Lung (tissue), 16 donors: ENCODE results near the gene METTL27. TPM values are rescaled to one million over a fixed set of nuclear protein-coding genes. Genes with fewer than 3 reads are reported as not detected.

Source experiments
- ATAC-seq: fragments of 200-7000 bp; cut with Tn5 transposase; one replicate; pipeline ENCODE4 v1.9.1; 2020; ENCODE audit warnings: moderate number of reproducible peaks; ENCODE audit not compliant: insufficient read depth, low FRiP score
- DNase-seq, 3 donors: peaks; one replicate each; pipeline ENCODE4 v3.0.0-alpha.2; 2013 to 2017
- H3K27ac ChIP-seq, 2 donors: one replicate each; pipeline ENCODE4 v1.5.1; 2013; ENCODE audit warnings: mild to moderate bottlenecking in 2 of 2, moderate library complexity in 2 of 2, control low read depth in 1 of 2, inconsistent platforms in 1 of 2, low read depth in 1 of 2, low read length in 1 of 2
- H3K27me3 ChIP-seq, 3 donors: one replicate each; pipeline ENCODE4 v1.5.1; 2013; ENCODE audit warnings: low read length in 2 of 3; ENCODE audit not compliant: control insufficient read depth in 3 of 3, insufficient read depth in 3 of 3
- H3K36me3 ChIP-seq, 4 donors: one replicate each; pipeline ENCODE4 v1.5.1; 2013; ENCODE audit warnings: low read length in 4 of 4, mild to moderate bottlenecking in 1 of 4, moderate library complexity in 1 of 4; ENCODE audit not compliant: control insufficient read depth in 4 of 4, insufficient read depth in 4 of 4
- H3K4me1 ChIP-seq, 5 donors: one replicate each; pipeline ENCODE4 v1.5.1; 2013; ENCODE audit warnings: low read length in 5 of 5, mild to moderate bottlenecking in 2 of 5, moderate library complexity in 1 of 5; ENCODE audit not compliant: control insufficient read depth in 5 of 5, insufficient read depth in 5 of 5
- H3K4me3 ChIP-seq: one replicate; pipeline ENCODE4 v1.5.1; 2013; ENCODE audit warnings: mild to moderate bottlenecking, control low read depth, moderate library complexity
- H3K9ac ChIP-seq, 2 donors: one replicate each; pipeline ENCODE4 v1.5.1; 2013; ENCODE audit warnings: low read length in 2 of 2, control low read depth in 1 of 2; ENCODE audit not compliant: insufficient read depth in 1 of 2
- H3K9me3 ChIP-seq, 4 donors: one replicate each; pipeline ENCODE4 v1.5.1; 2013; ENCODE audit warnings: low read length in 3 of 4, mild to moderate bottlenecking in 1 of 4, moderate library complexity in 1 of 4; ENCODE audit not compliant: control insufficient read depth in 4 of 4, insufficient read depth in 3 of 4
- WGBS, 2 donors: extraction: QIAGEN DNeasy Blood & Tissue Kit; methylation state at CpG; one replicate each; pipeline ENCODE4 v1.1.7; 2013; 5-methylcytosine and 5-hydroxymethylcytosine counted together
- long read RNA-seq, 5 donors: transcript quantifications; one replicate each; lab custom pipeline, GENCODE V29; 2026
- polyA plus RNA-seq, 2 donors: library from polyadenylated mRNA; stranded (reverse); fragments of 200-250 nt; gene quantifications; one replicate each; pipeline ENCODE4 v1.2.1, GENCODE V29; 2013
- total RNA-seq, 2 donors: library from RNA; depleted of rRNA in 1 of 2; stranded (reverse); fragments of >200 nt in 1 of 2; gene quantifications; one replicate each; pipeline ENCODE4 v1.2.1, GENCODE V29; 2014 to 2021
- TF ChIP-seq, protein P1 (sequence below): IDR thresholded peaks from 2 replicates; pipeline ENCODE4 v1.5.1; 2012; ENCODE audit warnings: mild to moderate bottlenecking; ENCODE audit errors: control extremely low read depth, extremely low read depth
- donor health status: control.
- donor health status: control.
- donor health status: Bipolar disorder and iron deficiency.
- donor health status: healthy.
- donor health status: DM: yes; HTN: yes; CAD: no.

Gene METTL27, protein sequence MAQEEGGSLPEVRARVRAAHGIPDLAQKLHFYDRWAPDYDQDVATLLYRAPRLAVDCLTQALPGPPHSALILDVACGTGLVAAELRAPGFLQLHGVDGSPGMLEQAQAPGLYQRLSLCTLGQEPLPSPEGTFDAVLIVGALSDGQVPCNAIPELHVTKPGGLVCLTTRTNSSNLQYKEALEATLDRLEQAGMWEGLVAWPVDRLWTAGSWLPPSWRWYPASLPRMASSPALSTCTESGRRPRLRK
- total RNA-seq (10 to 100 TPM in 1 of 2 donors, 1 to 10 TPM in 1; 6.3 to 22.1 TPM), polyA plus RNA-seq (1 to 10 TPM; 2.3 to 3.9 TPM)
- long read RNA-seq, donor 1, partial matches to known transcripts = 0 of 1 reads
- long read RNA-seq, donor 1, other reads (novel, unspliced or antisense) = 0 of 1 reads
- long read RNA-seq, donor 2, partial matches to known transcripts = 0 of 2 reads
- long read RNA-seq, donor 2, other reads (novel, unspliced or antisense) = 0 of 2 reads
- long read RNA-seq, donor 3 = 0 reads
- long read RNA-seq, donor 4, partial matches to known transcripts = 0 of 2 reads
- long read RNA-seq, donor 4, other reads (novel, unspliced or antisense) = 0 of 2 reads
- long read RNA-seq, donor 5 = 0 reads

DNA sequence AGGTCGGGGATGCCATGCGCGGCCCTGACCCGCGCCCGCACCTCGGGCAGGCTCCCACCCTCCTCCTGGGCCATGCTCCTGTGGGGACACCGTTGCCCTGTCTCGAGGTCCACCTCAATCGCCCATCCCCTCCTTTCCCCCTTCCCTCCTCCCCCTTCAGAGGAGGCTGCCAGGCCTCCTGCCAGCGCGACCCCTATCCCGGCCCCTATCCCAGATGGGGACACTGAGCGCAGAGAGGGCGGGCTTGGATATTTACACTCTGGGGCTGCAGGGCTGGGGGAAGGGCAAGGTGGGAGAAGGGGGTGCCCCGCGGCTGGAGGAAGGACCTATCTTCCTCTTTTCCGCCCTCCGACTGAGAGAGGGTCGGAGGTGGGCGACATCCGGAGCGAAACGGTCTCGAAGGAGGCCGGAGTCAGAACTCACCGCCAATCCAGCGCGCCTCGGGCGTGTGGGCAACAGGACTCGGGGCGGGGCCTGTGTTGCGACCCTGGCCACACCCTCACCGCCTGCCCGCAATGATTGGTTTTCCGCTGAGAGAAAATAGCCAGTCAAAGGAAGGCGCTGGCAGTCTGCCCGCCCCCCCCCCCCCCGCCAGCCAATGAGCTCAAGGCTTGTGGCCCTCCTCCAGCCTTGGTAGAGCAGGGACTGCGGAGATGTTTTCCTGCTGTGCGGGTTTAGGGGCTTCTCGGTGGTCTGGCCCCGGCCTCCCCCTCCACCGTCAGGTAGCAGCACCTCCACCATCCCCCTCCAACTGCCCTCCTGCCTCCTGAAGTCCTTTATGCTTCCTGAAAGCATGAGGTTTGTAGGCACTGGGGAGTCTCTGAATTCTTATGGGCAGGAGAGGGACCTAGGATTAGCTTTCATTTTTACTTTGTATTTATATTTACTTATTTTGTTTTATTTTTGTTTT, at the start of gene METTL27:
Gene METTL27, minus strand, starts transcription at position 450 of the 910 bp plus-strand sequence. Its CDS starts 376 bp downstream, at position 74.
- Histone ChIP-seq H3K27me3 (no peaks in the 10 kb centered on the region), H3K27ac (peak within 1 kb of the TSS in 1 of 2 donors; percentile 89), H3K36me3 (no peaks in the 10 kb centered on the region), H3K9me3 (no peaks in the 10 kb centered on the region), H3K9ac (peak within 1 kb of the TSS; percentile 41 to 87), H3K4me1 (peaks cover 0 to 7% (median 3%) of the 10 kb centered on the region in 5 donors), H3K4me3 (peak within 1 kb of the TSS; percentile 58)
- peak; percentile 96 to 98 (median 97) for DNase-seq
- 7% methylated on average over 31 to 44 of the region's 45 CpGs for WGBS, 2 donors
- TF ChIP-seq, protein P1, sequence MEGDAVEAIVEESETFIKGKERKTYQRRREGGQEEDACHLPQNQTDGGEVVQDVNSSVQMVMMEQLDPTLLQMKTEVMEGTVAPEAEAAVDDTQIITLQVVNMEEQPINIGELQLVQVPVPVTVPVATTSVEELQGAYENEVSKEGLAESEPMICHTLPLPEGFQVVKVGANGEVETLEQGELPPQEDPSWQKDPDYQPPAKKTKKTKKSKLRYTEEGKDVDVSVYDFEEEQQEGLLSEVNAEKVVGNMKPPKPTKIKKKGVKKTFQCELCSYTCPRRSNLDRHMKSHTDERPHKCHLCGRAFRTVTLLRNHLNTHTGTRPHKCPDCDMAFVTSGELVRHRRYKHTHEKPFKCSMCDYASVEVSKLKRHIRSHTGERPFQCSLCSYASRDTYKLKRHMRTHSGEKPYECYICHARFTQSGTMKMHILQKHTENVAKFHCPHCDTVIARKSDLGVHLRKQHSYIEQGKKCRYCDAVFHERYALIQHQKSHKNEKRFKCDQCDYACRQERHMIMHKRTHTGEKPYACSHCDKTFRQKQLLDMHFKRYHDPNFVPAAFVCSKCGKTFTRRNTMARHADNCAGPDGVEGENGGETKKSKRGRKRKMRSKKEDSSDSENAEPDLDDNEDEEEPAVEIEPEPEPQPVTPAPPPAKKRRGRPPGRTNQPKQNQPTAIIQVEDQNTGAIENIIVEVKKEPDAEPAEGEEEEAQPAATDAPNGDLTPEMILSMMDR = no peak
- peak; percentile 92 for ATAC-seq

DNA sequence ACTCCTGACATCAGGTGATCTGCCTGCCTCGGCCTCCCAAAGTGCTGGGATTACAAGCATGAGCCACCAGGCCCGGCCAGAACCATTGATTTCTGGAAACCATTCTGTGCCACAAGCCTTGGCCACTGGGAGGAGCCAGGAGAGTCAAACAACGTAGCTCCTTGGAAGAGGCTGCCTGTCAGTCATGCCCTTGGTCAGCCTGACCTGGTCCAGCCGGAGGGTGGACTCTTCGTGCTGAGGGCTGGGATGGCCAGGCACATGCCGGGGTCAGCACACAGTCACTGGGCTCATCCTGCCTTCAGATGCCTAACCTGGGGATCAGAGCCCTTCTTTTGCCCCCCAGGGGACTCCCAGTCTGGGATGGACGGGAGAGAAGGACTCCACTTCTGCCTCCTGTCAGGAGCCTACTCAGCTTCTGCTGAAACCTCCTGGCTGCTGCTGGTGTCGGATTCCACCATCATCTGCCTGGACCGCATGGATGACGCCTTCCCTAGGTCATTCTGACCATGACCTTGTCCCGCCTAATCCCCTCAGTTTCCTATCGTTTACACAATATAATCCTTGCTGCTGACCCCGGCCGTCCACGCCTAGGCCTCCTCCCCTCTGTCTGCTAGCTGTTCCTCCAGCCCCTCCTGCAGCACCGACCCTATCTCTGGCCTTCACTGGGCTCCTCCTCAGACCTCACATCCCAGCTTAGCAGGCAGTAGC, 49.0 kb upstream of the METTL27 start:
- Histone ChIP-seq H3K9ac (no peak overlapping the region), H3K36me3 (no peaks in the 10 kb centered on the region), H3K27ac (peak overlapping the region in 1 of 2 donors; percentile 0), H3K4me1 (peaks cover 0 to 40% (median 13%) of the 10 kb centered on the region in 5 donors), H3K4me3 (no peak overlapping the region), H3K27me3 (no peaks in the 10 kb centered on the region), H3K9me3 (no peaks in the 10 kb centered on the region)
- DNase-seq = no peak
- no peak for ATAC-seq
- TF ChIP-seq, protein P1 = no peak
- 77 to 83% methylated on average over 16 of the region's 16 CpGs for WGBS, 2 donors

DNA sequence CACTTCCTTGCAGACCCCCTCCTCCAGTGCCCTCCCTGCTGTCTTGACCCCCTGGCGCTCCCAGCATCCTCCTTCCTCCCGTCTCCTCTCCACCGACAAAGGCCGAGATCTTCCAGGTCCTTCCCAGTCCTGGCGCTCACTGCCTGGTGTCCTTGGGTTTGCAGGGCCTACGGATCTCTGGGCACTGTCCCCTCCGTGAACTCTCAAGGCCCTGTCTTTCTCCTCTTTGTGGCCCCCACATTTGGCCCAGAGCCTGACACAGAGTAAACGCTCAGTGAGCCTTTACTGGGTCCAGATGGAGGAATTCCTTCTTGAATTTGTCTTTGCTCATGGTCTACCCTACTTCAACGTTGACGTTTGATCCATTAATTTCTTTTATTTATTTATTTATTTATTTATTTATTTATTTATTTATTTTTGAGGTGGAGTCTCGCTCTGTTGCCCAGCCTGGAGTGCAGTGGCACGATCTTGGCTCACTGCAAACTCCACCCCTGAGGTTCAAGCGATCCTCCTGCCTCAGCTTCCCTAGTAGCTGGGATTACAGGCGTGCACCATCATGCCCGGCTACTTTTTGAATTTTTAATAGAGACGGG, 48.3 kb upstream of the METTL27 start:
- Histone ChIP-seq H3K4me1 (peaks cover 0 to 44% (median 16%) of the 10 kb centered on the region in 5 donors), H3K9ac (no peak overlapping the region), H3K9me3 (no peaks in the 10 kb centered on the region), H3K36me3 (no peaks in the 10 kb centered on the region), H3K4me3 (no peak overlapping the region), H3K27ac (no peak overlapping the region), H3K27me3 (no peaks in the 10 kb centered on the region)
- WGBS, 2 donors = 90 to 92% methylated on average over 16 of the region's 16 CpGs
- DNase-seq (peak; percentile 49 to 62 (median 57)), ATAC-seq (no peak)
- TF ChIP-seq, protein P1 = no peak
